H1 (cell line): Measurements from ENCODE around the gene KLK12. TPM values are rescaled to one million over a fixed set of nuclear protein-coding genes. Genes with fewer than 3 reads are reported as not detected.
A peak's percentile ranks its signal among the peaks of the same experiment; 100 is the strongest.

Source experiments
- CTCF ChIA-PET: fragments of 300-600 bp; sonication (Branson Sonifier 250); formaldehyde crosslinking; loops from one replicate; lab custom pipeline; 2021; ENCODE audit not compliant: partially characterized antibody; lab: Charles Lee
- POLR2A ChIA-PET: fragments of 300-600 bp; sonication (Branson Sonifier 250); formaldehyde crosslinking; loops from one replicate; lab custom pipeline; 2021; ENCODE audit warnings: inconsistent platforms; ENCODE audit not compliant: partially characterized antibody; lab: Charles Lee
- DNase-seq, 2 experiments: peaks; one replicate each; pipeline versions ENCODE4 v3.0.0 to v3.0.0-alpha.2; 2010 to 2022; ENCODE audit warnings: low spot score in 2 of 2, low read depth in 1 of 2, mixed read lengths in 1 of 2
- FAIRE-seq: peaks from 2 replicates; lab custom pipeline; 2011; peaks lifted over from hg19 to GRCh38; lab: Jason Lieb, UNC
- H2AFZ ChIP-seq: 2 replicates; pipeline ENCODE4 v1.8.1; 2012; ENCODE audit warnings: low read length, inconsistent platforms
- H2AK5ac ChIP-seq: 2 replicates; pipeline ENCODE4 v1.6.1; 2013; ENCODE audit warnings: low read depth, low read length
- H2BK120ac ChIP-seq: replicated peaks from 2 replicates; pipeline ENCODE3; 2013; ENCODE audit warnings: low read depth, low read length, inconsistent platforms
- H2BK12ac ChIP-seq: 2 replicates; pipeline ENCODE4 v1.6.1; 2013; ENCODE audit warnings: low read depth, low read length
- H2BK15ac ChIP-seq: 2 replicates; pipeline ENCODE4 v1.6.1; 2013; ENCODE audit warnings: low read length
- H2BK20ac ChIP-seq: 2 replicates; pipeline ENCODE4 v1.6.1; 2013; ENCODE audit warnings: low read length
- H2BK5ac ChIP-seq: 2 replicates; pipeline ENCODE4 v1.6.1; 2013; ENCODE audit warnings: low read depth, low read length
- H3K14ac ChIP-seq: 2 replicates; pipeline ENCODE4 v1.6.1; 2013; ENCODE audit warnings: inconsistent platforms; ENCODE audit not compliant: insufficient read length
- H3K18ac ChIP-seq: 2 replicates; pipeline ENCODE4 v1.6.1; 2013; ENCODE audit warnings: low read length; ENCODE audit errors: extremely low read depth
- H3K23ac ChIP-seq: 2 replicates; pipeline ENCODE4 v1.6.1; 2013; ENCODE audit warnings: inconsistent platforms; ENCODE audit not compliant: insufficient read length
- H3K23me2 ChIP-seq: 2 replicates; pipeline ENCODE4 v1.6.1; 2013; ENCODE audit warnings: low read depth, low read length
- H3K27ac ChIP-seq: 2 replicates; pipeline ENCODE4 v1.6.1; 2011; ENCODE audit warnings: low read depth, low read length, inconsistent platforms
- H3K27me3 ChIP-seq, 4 experiments: replicated peaks in 1 of 4; 1 replicate in 1 of 4; 2 replicates in 3 of 4; pipeline versions ENCODE4 v1.6.1 to v1.8.1; 2011 to 2013; ENCODE audit warnings: low read length in 3 of 4, mild to moderate bottlenecking in 3 of 4, inconsistent platforms in 2 of 4, mixed read lengths in 2 of 4, moderate library complexity in 1 of 4; ENCODE audit not compliant: control insufficient read depth in 3 of 4, insufficient read depth in 3 of 4; ENCODE audit errors: extremely low read depth in 1 of 4
- H3K36me3 ChIP-seq, 4 experiments: 2 replicates each; pipeline versions ENCODE4 v1.6.1 to v1.8.1; 2011 to 2013; ENCODE audit warnings: mild to moderate bottlenecking in 4 of 4, low read length in 3 of 4, moderate library complexity in 2 of 4, control low read depth in 1 of 4, inconsistent platforms in 1 of 4; ENCODE audit not compliant: insufficient read depth in 4 of 4, control insufficient read depth in 2 of 4
- H3K4ac ChIP-seq: replicated peaks from 2 replicates; pipeline ENCODE3; 2013; ENCODE audit warnings: low read length, low read depth, mixed read lengths, inconsistent platforms; ENCODE audit not compliant: insufficient read length
- H3K4me1 ChIP-seq, 4 experiments: replicated peaks in 1 of 4; 1 replicate in 1 of 4; 2 replicates in 3 of 4; pipeline versions ENCODE4 v1.6.1 to v1.8.1; 2011 to 2013; ENCODE audit warnings: low read length in 3 of 4, inconsistent platforms in 2 of 4, mixed read lengths in 1 of 4; ENCODE audit not compliant: insufficient read depth in 4 of 4, control insufficient read depth in 3 of 4
- H3K4me2 ChIP-seq, 2 experiments: 2 replicates each; pipeline versions ENCODE4 v1.6.1 to v1.8.1; 2011 to 2013; ENCODE audit warnings: low read depth in 2 of 2, low read length in 2 of 2, control low read depth in 1 of 2, inconsistent platforms in 1 of 2, mild to moderate bottlenecking in 1 of 2; ENCODE audit not compliant: insufficient read depth in 1 of 2
- H3K4me3 ChIP-seq, 4 experiments: fragments of 200-600, 300-600 bp in 1 of 4; sonication (generic), shearing (Covaris generic), sonication (Bioruptor Twin) in 1 of 4; 2 replicates each; pipeline versions ENCODE4 v1.5.1 to v1.8.1; 2011 to 2016; ENCODE audit warnings: low read length in 4 of 4, low read depth in 3 of 4, control low read depth in 2 of 4, inconsistent platforms in 2 of 4, mild to moderate bottlenecking in 2 of 4, mixed read lengths in 1 of 4, moderate library complexity in 1 of 4; ENCODE audit not compliant: insufficient read depth in 2 of 4; ENCODE audit errors: extremely low read depth in 1 of 4
- H3K56ac ChIP-seq: replicated peaks from 2 replicates; pipeline ENCODE3; 2013; ENCODE audit warnings: low read depth, mild to moderate bottlenecking, mixed read lengths, low read length, inconsistent platforms; ENCODE audit not compliant: insufficient read length
- H3K79me1 ChIP-seq: 2 replicates; pipeline ENCODE4 v1.6.1; 2013; ENCODE audit warnings: low read depth, low read length, control low read depth
- H3K79me2 ChIP-seq, 2 experiments: 2 replicates each; pipeline versions ENCODE4 v1.6.1 to v1.8.1; 2012 to 2013; ENCODE audit warnings: low read length in 2 of 2, mild to moderate bottlenecking in 2 of 2, inconsistent platforms in 1 of 2; ENCODE audit not compliant: insufficient read depth in 2 of 2, control insufficient read depth in 1 of 2
- H3K9ac ChIP-seq, 4 experiments: replicated peaks in 1 of 4; 1 replicate in 1 of 4; 2 replicates in 3 of 4; pipeline versions ENCODE4 v1.6.1 to v1.8.1; 2011 to 2013; ENCODE audit warnings: low read depth in 3 of 4, low read length in 3 of 4, control low read depth in 2 of 4, mild to moderate bottlenecking in 2 of 4, moderate library complexity in 2 of 4, inconsistent platforms in 1 of 4; ENCODE audit errors: extremely low read depth in 1 of 4
- H3K9me3 ChIP-seq, 2 experiments: 2 replicates each; pipeline versions ENCODE4 v1.6.1 to v1.8.1; 2012 to 2013; ENCODE audit warnings: mild to moderate bottlenecking in 2 of 2, moderate library complexity in 2 of 2, control low read depth in 1 of 2, inconsistent platforms in 1 of 2, low read depth in 1 of 2, low read length in 1 of 2, mixed read lengths in 1 of 2; ENCODE audit not compliant: insufficient read depth in 2 of 2
- H4K20me1 ChIP-seq, 2 experiments: replicated peaks in 1 of 2; 2 replicates each; pipeline versions ENCODE3 to v1.8.1; 2011 to 2013; ENCODE audit warnings: inconsistent platforms in 2 of 2, low read length in 2 of 2, mild to moderate bottlenecking in 1 of 2; ENCODE audit not compliant: insufficient read depth in 2 of 2, control insufficient read depth in 1 of 2
- H4K5ac ChIP-seq: 2 replicates; pipeline ENCODE4 v1.6.1; 2013; ENCODE audit warnings: low read length, low read depth, mixed read lengths, inconsistent platforms; ENCODE audit not compliant: insufficient read length
- H4K8ac ChIP-seq: 2 replicates; pipeline ENCODE4 v1.8.0; 2013; ENCODE audit warnings: mild to moderate bottlenecking, moderate library complexity, low read length, inconsistent platforms; ENCODE audit not compliant: insufficient read depth; ENCODE audit errors: extremely low read depth
- H4K91ac ChIP-seq: replicated peaks from 2 replicates; pipeline ENCODE3; 2013; ENCODE audit warnings: low read length, mixed read lengths, inconsistent platforms; ENCODE audit not compliant: insufficient read length
- CREB1 ChIP-seq: IDR thresholded peaks from 2 replicates; pipeline ENCODE4 v1.6.1; 2012; ENCODE audit warnings: inconsistent platforms
- EGR1 ChIP-seq: IDR thresholded peaks from 2 replicates; pipeline ENCODE4 v1.6.1; 2011; ENCODE audit warnings: low read depth, low read length, borderline replicate concordance
- EZH2 ChIP-seq: fragments of 200-600 bp; sonication (generic); IDR thresholded peaks from 2 replicates; pipeline ENCODE4 v1.7.1; 2012; ENCODE audit warnings: low read depth, mild to moderate bottlenecking, moderate library complexity, low read length, inconsistent platforms; ENCODE audit not compliant: severe bottlenecking
- KDM4A ChIP-seq: IDR thresholded peaks from one replicate; pipeline ENCODE4 v1.7.1; 2012; ENCODE audit warnings: low read depth, mild to moderate bottlenecking, moderate library complexity, low read length, inconsistent platforms; ENCODE audit not compliant: severe bottlenecking
- SP4 ChIP-seq: IDR thresholded peaks from 2 replicates; pipeline ENCODE4 v1.6.1; 2012; ENCODE audit warnings: low read length, inconsistent platforms
- WGBS, 2 experiments: shearing (Covaris generic) in 1 of 2; methylation state at CpG; one replicate each; pipeline versions ENCODE4 v1.1.6 to v1.1.7; 2013 to 2015; ENCODE audit warnings: low lambda C conversion rate in 2 of 2, mixed read lengths in 2 of 2, inconsistent platforms in 1 of 2, low coverage in 1 of 2, missing lambda C conversion rate in 1 of 2; ENCODE audit not compliant: insufficient replicate concordance in 2 of 2, insufficient coverage in 1 of 2, insufficient read length in 1 of 2; ENCODE audit errors: extremely low coverage in 1 of 2, missing lambda C conversion rate in 1 of 2; 5-methylcytosine and 5-hydroxymethylcytosine counted together
- polyA plus RNA-seq, 7 experiments: library from polyadenylated mRNA; depleted of rRNA in 3 of 7; stranded (reverse) in 5 of 7; unstranded in 2 of 7; fragments of >200 nt in 5 of 7; fragments of 200-250 nt in 2 of 7; gene quantifications; 1 replicate in 5 of 7; 2 replicates in 1 of 7; 4 replicates in 1 of 7; pipeline versions ENCODE4 v1.2.1 to v1.2.3, GENCODE V29; 2011 to 2013; ENCODE audit warnings: missing spikeins in 2 of 7, mixed read lengths in 2 of 7
- total RNA-seq: library from RNA; stranded (reverse); fragmentation: NEBNext Ultra II Directional; extraction: Animal tissue kit (Norgen Biotek cat#: 25700); gene quantifications from 2 replicates; pipeline ENCODE4 v1.2.1, GENCODE V29; 2021

The KLK12 gene
- total and polyA plus RNA-seq, 2 of the 8 experiments (the other 6 are each of a cell fraction or from before 2014, with no cell fraction given) = 0.24 TPM; not detected in 1

DNA sequence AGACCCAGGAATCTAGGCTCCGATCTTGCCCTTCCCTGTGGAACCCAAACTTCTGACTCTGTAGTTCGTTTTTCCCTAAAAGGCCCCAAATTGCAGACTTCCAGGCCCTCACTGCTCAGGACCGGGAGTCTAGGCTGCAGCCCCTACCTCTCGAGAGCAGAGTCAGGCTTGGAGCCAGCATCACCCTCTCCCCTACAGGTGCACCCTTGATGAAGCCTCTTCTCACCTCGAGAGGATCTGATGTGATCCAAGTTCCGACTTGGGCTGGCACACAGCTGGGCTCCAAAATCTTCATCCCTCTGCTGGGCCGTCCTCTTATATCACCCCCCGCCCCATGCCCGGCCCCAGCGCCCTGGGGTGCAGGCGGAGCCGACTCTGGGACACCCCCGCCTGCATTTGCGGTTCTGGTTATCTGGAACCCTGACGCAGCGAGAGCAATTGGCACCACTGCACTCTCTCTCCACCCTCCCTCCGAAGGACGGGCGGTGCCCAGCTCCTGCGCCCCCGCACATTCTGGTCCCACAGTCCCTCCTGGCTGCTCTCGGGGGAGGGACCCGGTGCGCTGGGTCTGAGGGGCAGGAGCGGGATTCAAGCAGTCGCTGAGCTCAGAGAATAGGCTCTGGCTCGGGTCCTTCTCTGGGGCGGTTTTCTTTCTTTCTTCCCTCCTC is 51.0 kb downstream of the KLK12 start, which contains the start of gene KLK7:
KLK7 (minus strand) TSS at position 293 of the 668 bp plus-strand sequence. CDS start 1,518 bp downstream, outside the sequence.
- no peak within 1 kb of the TSS for H2BK5ac ChIP-seq
- H3K4me3 ChIP-seq = peak within 1 kb of the TSS in 2 of 4 experiments; percentile 28 to 57; a peak in 5 of 8 replicates
- 0 out of 2 replicates have a peak within 1 kb of the TSS, but pooled peaks have one; percentile 60 for H2BK12ac ChIP-seq
- peak within 1 kb of the TSS; percentile 56 to 71 for H3K4me2 ChIP-seq
- H2BK15ac ChIP-seq = no peak within 1 kb of the TSS
- no peak within 1 kb of the TSS for H3K14ac ChIP-seq
- H4K20me1 ChIP-seq = no peaks in the 10 kb centered on the region
- H3K9ac ChIP-seq = no peak within 1 kb of the TSS
- no peak within 1 kb of the TSS for H3K27ac ChIP-seq
- H3K4ac ChIP-seq = peak within 1 kb of the TSS; percentile 69
- H3K79me2 ChIP-seq = no peaks in the 10 kb centered on the region
- DNase-seq (peak in 1 of 2 experiments; percentile 66), FAIRE-seq (no peak)
- WGBS, 2 experiments = 40% methylated on average over 22 of the region's 28 CpGs; no CpG with 5 or more reads in 1 of the 2 experiments
- H2AFZ ChIP-seq = peak within 1 kb of the TSS; percentile 73; the same call in 1 of the 2 replicates
- peaks cover 2% of the 10 kb centered on the region; the same call in 1 of the 2 replicates for H3K23me2 ChIP-seq
- no peak within 1 kb of the TSS for H3K23ac ChIP-seq
- H3K79me1 ChIP-seq = no peaks in the 10 kb centered on the region
- peaks cover 0 to 9% (median 1%) of the 10 kb centered on the region in 4 experiments; a peak in 3 of 7 replicates for H3K27me3 ChIP-seq
- H4K5ac ChIP-seq = peak within 1 kb of the TSS; percentile 31
- H2BK20ac ChIP-seq = no peak within 1 kb of the TSS
- POLR2A ChIA-PET = no interaction called here
- H2AK5ac ChIP-seq = no peak within 1 kb of the TSS
- H2BK120ac ChIP-seq = no peak within 1 kb of the TSS
- H3K9me3 ChIP-seq = no peaks in the 10 kb centered on the region
- H3K56ac ChIP-seq = no peak within 1 kb of the TSS
- TF ChIP-seq EZH2 (no peak), SP4 (no peak), EGR1 (peak; percentile 64; the same call in 1 of the 2 replicates), CREB1 (no peak), KDM4A (peak; percentile 57)
- H3K18ac ChIP-seq = no peak within 1 kb of the TSS; the same call in 1 of the 2 replicates
- H3K36me3 ChIP-seq = no peaks in the 10 kb centered on the region; a peak in 2 of 8 replicates
- no peak within 1 kb of the TSS for H4K8ac ChIP-seq
- no peak within 1 kb of the TSS for H4K91ac ChIP-seq
- CTCF ChIA-PET = interaction anchor here (0.5 to 0.9 kb wide), 3 partner anchors 9 to 23 kb away, joined by 3 to 4 read pairs (median 3); no protein-coding TSS in a partner anchor
- H3K4me1 ChIP-seq = peaks cover 0 to 20% (median 7%) of the 10 kb centered on the region in 4 experiments; a peak in 5 of 7 replicates
